Measurements from ENCODE around the gene ATOX1. TPM values are rescaled to one million over a fixed set of nuclear protein-coding genes. Genes with fewer than 3 reads are reported as not detected.

The ATOX1 gene
- total RNA-seq, 4 donors from 2014 or later, result 73.4 to 236 (median 157) TPM

- TF ChIP-seq POLR2A (IDR thresholded peaks at IDR 0.05), result no peak
- TF ChIP-seq CTCF (IDR thresholded peaks at IDR 0.05), result no peak
- no peaks in the 10 kb centered on the region for H3K9me3 ChIP-seq
- 91 to 93% methylated on average over 1 to 2 of the region's 2 CpGs for WGBS, 2 donors
- peaks cover 0 to 7% of the 10 kb centered on the region in 2 donors for H3K4me1 ChIP-seq
- peak overlapping the region in 1 of 3 donors; percentile 18 for H3K27ac ChIP-seq
- intact Hi-C loops (cut with DNase I), result loop anchor here (2.0 kb wide), 1 partner anchor 81 kb away; no protein-coding TSS in a partner anchor
- DNase-seq, result no peak
- H3K27me3 ChIP-seq, result no peaks in the 10 kb centered on the region
- H3K36me3 ChIP-seq, result no peaks in the 10 kb centered on the region
- no peak overlapping the region for H3K4me3 ChIP-seq (replicated peaks in 1 of 3)
Observed at GRCh38 chr5:151739395-151739794, 19.0 kb downstream of the ATOX1 start.

GRCh38 chr5:151738125-151738848, 20.1 kb downstream of the ATOX1 start:
- intact Hi-C loops (cut with DNase I), result loop anchor here (2.0 kb wide), 1 partner anchor 79 kb away; no protein-coding TSS in a partner anchor
- H3K27ac ChIP-seq, result no peak overlapping the region
- no peak overlapping the region for H3K4me3 ChIP-seq (replicated peaks in 1 of 3)
- no peaks in the 10 kb centered on the region for H3K9me3 ChIP-seq
- no peak for DNase-seq
- WGBS, 2 donors, result 59 to 71% methylated on average over 8 to 9 of the region's 9 CpGs
- H3K4me1 ChIP-seq, result peaks cover 0 to 7% of the 10 kb centered on the region in 2 donors
- H3K27me3 ChIP-seq, result no peaks in the 10 kb centered on the region
- TF ChIP-seq CTCF (IDR thresholded peaks at IDR 0.05) (no peak), POLR2A (IDR thresholded peaks at IDR 0.05) (no peak)
- no peaks in the 10 kb centered on the region for H3K36me3 ChIP-seq

- Histone ChIP-seq H3K4me1 (peaks cover 0 to 7% of the 10 kb centered on the region in 2 donors), H3K9me3 (no peaks in the 10 kb centered on the region), H3K36me3 (no peaks in the 10 kb centered on the region), H3K27ac (no peak overlapping the region), H3K4me3 (replicated peaks in 1 of 3) (no peak overlapping the region), H3K27me3 (no peaks in the 10 kb centered on the region)
- intact Hi-C loops (cut with DNase I), result no loop called here
- DNase-seq, result no peak
- TF ChIP-seq POLR2A (IDR thresholded peaks at IDR 0.05) (no peak), CTCF (IDR thresholded peaks at IDR 0.05) (no peak)
- WGBS, 2 donors, result 93 to 96% methylated on average over 3 of the region's 3 CpGs
Observed at GRCh38 chr5:151737431-151737830, 21.0 kb downstream of the ATOX1 start.

GRCh38 chr5:151735646-151736045, 22.8 kb downstream of the ATOX1 start:
- no peak overlapping the region for H3K4me3 ChIP-seq (replicated peaks in 1 of 3)
- DNase-seq, result no peak
- H3K4me1 ChIP-seq, result peaks cover 0 to 7% of the 10 kb centered on the region in 2 donors
- TF ChIP-seq POLR2A (IDR thresholded peaks at IDR 0.05), result no peak
- no peak for TF ChIP-seq CTCF (IDR thresholded peaks at IDR 0.05)
- H3K9me3 ChIP-seq, result no peaks in the 10 kb centered on the region
- no peaks in the 10 kb centered on the region for H3K27me3 ChIP-seq
- H3K36me3 ChIP-seq, result no peaks in the 10 kb centered on the region
- intact Hi-C loops (cut with DNase I), result no loop called here
- WGBS, 2 donors, result 95 to 100% methylated on average over 1 of the region's 1 CpG
- no peak overlapping the region for H3K27ac ChIP-seq

GRCh38 chr5:151734064-151734408, 24.4 kb downstream of the ATOX1 start:
- H3K4me3 ChIP-seq (replicated peaks in 1 of 3), result no peak overlapping the region
- intact Hi-C loops (cut with DNase I), result no loop called here
- no peaks in the 10 kb centered on the region for H3K27me3 ChIP-seq
- DNase-seq, result no peak
- WGBS, 2 donors, result 95 to 98% methylated on average over 3 of the region's 3 CpGs
- no peaks in the 10 kb centered on the region for H3K36me3 ChIP-seq
- no peaks in the 10 kb centered on the region for H3K9me3 ChIP-seq
- no peaks in the 10 kb centered on the region for H3K4me1 ChIP-seq
- H3K27ac ChIP-seq, result no peak overlapping the region
- TF ChIP-seq POLR2A (IDR thresholded peaks at IDR 0.05) (no peak), CTCF (IDR thresholded peaks at IDR 0.05) (no peak)

Measured in thyroid gland (tissue), 4 donors.